Calu3 (cell line): ENCODE data around the gene SEMA3C. TPM values are rescaled to one million over a fixed set of nuclear protein-coding genes. Genes with fewer than 3 reads are reported as not detected.

ENCODE experiments used
- BruUV-seq: library from RNA; stranded (reverse); fragments of 400-500 nt; replicated peaks from 2 replicates; lab custom pipeline; 2021; lab: Mats Ljungman, UMichigan
- CTCF ChIA-PET: fragments of 300-600 bp; sonication (Branson Sonifier 250); formaldehyde crosslinking; loops from one replicate; lab custom pipeline; 2022; ENCODE audit warnings: antibody characterized with exemption; lab: Charles Lee
- DNase-seq: peaks from one replicate; pipeline ENCODE4 v3.0.0; 2022
- H3K27ac Mint-ChIP-seq: one replicate; pipeline ENCODE4 v1.8.0; 2022; ENCODE audit warnings: mixed read lengths; ENCODE audit not compliant: unreplicated experiment
- H3K27me3 Mint-ChIP-seq: one replicate; pipeline ENCODE4 v1.8.0; 2022; ENCODE audit warnings: mixed read lengths; ENCODE audit not compliant: unreplicated experiment
- H3K36me3 Mint-ChIP-seq: one replicate; pipeline ENCODE4 v1.8.0; 2022; ENCODE audit warnings: mild to moderate bottlenecking, moderate library complexity, mixed read lengths; ENCODE audit not compliant: insufficient read depth, unreplicated experiment
- H3K4me1 Mint-ChIP-seq: one replicate; pipeline ENCODE4 v1.8.0; 2022; ENCODE audit warnings: mild to moderate bottlenecking, low read depth, mixed read lengths; ENCODE audit not compliant: unreplicated experiment
- H3K4me3 Mint-ChIP-seq: one replicate; pipeline ENCODE4 v1.8.0; 2022; ENCODE audit warnings: mild to moderate bottlenecking, low read depth, moderate library complexity, mixed read lengths; ENCODE audit not compliant: unreplicated experiment
- H3K9me3 Mint-ChIP-seq: one replicate; pipeline ENCODE4 v1.8.0; 2022; ENCODE audit warnings: low read depth, mixed read lengths; ENCODE audit not compliant: unreplicated experiment
- intact Hi-C: fragments of 100-400 bp; cut with micrococcal nuclease; formaldehyde crosslinking; loops from one replicate; pipeline ENCODE4 v1.10.0; 2022; ENCODE audit not compliant: unreplicated experiment
- total RNA-seq: library from RNA; stranded (reverse); gene quantifications from 2 replicates; pipeline ENCODE4 v1.2.3, GENCODE V29; 2022
- TF ChIP-seq, protein P1 (sequence below): fragments of 200-600 bp; IDR thresholded peaks from one replicate; pipeline ENCODE4 v1.8.0; 2022; ENCODE audit warnings: antibody characterized with exemption; ENCODE audit not compliant: unreplicated experiment

The SEMA3C gene
- total RNA-seq, 1 experiment from 2014 or later, result 67.7 TPM

DNA sequence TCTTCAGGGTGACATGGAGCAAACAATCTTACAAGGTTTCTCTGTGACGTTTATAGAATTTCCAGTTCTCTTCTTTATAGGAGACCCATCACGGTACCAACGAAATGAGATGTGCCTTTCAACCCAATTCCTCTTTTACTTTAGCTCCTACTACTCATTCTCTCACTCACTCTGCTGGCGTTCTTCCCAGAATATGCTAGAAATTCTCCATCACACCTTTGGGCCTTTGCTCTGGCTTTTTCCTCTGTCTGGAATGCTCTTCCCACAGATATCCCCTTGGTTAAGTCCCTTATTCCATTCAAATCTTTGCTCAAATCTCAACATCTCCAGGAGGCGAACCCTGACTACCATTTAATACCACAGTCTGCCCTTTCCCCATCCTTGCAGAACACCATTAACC is 39.0 kb downstream of the SEMA3C start:
- DNase-seq, result no peak
- TF ChIP-seq, protein P1, sequence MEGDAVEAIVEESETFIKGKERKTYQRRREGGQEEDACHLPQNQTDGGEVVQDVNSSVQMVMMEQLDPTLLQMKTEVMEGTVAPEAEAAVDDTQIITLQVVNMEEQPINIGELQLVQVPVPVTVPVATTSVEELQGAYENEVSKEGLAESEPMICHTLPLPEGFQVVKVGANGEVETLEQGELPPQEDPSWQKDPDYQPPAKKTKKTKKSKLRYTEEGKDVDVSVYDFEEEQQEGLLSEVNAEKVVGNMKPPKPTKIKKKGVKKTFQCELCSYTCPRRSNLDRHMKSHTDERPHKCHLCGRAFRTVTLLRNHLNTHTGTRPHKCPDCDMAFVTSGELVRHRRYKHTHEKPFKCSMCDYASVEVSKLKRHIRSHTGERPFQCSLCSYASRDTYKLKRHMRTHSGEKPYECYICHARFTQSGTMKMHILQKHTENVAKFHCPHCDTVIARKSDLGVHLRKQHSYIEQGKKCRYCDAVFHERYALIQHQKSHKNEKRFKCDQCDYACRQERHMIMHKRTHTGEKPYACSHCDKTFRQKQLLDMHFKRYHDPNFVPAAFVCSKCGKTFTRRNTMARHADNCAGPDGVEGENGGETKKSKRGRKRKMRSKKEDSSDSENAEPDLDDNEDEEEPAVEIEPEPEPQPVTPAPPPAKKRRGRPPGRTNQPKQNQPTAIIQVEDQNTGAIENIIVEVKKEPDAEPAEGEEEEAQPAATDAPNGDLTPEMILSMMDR, result no peak
- Mint-ChIP-seq H3K27ac (no peak overlapping the region), H3K4me3 (no peak overlapping the region), H3K27me3 (no peaks in the 10 kb centered on the region), H3K4me1 (peaks cover 27% of the 10 kb centered on the region), H3K9me3 (no peaks in the 10 kb centered on the region), H3K36me3 (no peaks in the 10 kb centered on the region)
- no TSS peak for BruUV-seq
- intact Hi-C loops, result no loop called here
- CTCF ChIA-PET, result no interaction called here

DNA sequence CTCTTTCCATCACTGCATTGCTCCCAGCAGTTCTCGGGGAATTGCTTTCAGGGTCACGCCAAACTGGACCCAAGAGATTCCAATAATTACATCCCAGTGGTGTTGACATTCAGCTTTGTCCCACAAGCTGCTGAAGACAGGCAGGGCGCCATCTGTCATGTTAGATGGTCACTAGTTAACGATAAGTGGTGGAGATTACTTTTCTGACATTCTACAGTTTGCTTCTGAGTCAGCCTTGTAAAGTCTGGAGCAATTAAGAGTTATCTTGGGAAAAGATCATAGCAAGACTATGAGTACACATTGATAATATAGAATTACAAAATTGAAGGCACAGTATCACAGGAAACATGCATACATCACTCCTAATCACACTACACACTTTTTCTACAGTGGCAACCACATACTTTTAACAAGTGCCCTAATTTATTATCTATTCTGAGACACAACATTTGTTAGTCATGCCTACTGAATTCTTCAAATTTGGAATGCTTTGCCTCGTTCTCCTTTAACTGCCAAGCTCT is 41.9 kb downstream of the SEMA3C start:
- intact Hi-C loops, result no loop called here
- BruUV-seq, result no TSS peak
- CTCF ChIA-PET, result no interaction called here
- H3K27ac Mint-ChIP-seq, result no peak overlapping the region
- no peaks in the 10 kb centered on the region for H3K27me3 Mint-ChIP-seq
- peaks cover 17% of the 10 kb centered on the region for H3K4me1 Mint-ChIP-seq
- H3K36me3 Mint-ChIP-seq, result no peaks in the 10 kb centered on the region
- DNase-seq, result no peak
- H3K4me3 Mint-ChIP-seq, result no peak overlapping the region
- H3K9me3 Mint-ChIP-seq, result no peaks in the 10 kb centered on the region
- TF ChIP-seq, protein P1, result no peak

DNA sequence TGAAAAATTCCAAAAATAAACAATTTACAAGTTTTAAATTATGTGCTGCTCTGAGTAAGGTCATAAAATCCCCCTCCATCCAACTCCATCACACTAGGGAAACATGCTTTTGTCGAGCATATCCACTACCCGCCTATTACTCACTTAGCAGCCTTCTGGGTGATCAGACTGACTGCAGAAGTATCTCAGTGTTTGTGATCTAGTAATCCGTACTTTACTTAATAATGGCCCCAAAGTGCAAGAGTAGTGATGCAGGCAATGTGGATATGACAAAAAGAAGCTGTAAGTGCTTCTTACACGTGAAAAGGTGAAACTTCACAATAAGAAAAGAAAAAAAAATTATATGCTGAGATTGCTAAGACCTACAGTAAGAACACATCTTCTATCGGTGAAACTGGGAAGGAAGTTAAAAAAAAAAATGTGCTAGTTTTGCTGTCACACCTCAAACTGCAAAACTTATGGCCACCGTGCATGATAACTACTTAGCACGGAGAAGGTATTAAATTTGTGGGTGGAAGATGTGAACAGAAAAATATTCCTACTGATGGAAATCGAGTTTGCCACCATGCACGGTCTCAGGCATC is 43.2 kb downstream of the SEMA3C start:
- BruUV-seq, result no TSS peak
- intact Hi-C loops, result no loop called here
- TF ChIP-seq, protein P1, result no peak
- H3K9me3 Mint-ChIP-seq, result no peaks in the 10 kb centered on the region
- no peak for DNase-seq
- no peaks in the 10 kb centered on the region for H3K27me3 Mint-ChIP-seq
- H3K36me3 Mint-ChIP-seq, result no peaks in the 10 kb centered on the region
- CTCF ChIA-PET, result no interaction called here
- no peak overlapping the region for H3K4me3 Mint-ChIP-seq
- H3K4me1 Mint-ChIP-seq, result peaks cover 17% of the 10 kb centered on the region
- H3K27ac Mint-ChIP-seq, result no peak overlapping the region

DNA sequence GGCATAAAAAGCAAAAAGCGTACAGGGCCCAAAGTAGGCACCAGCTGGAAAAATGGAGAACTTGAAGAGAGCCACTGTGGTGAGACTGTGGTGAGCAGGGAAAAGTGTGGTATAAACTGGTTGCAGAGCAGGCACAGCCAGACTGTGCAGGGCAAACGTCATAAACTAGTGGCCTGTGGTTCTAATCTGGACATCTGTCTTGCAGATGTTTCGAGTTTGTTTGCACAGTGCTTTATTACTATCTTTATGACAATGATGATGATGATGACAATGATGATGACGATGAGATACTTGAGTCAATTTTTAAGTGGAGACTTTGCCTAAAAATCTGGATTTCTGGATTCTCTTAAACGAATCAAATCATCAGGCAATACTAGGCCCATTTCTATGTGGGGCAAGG is 45.7 kb downstream of the SEMA3C start:
- Mint-ChIP-seq H3K27me3 (no peaks in the 10 kb centered on the region), H3K4me1 (peaks cover 13% of the 10 kb centered on the region), H3K4me3 (no peak overlapping the region), H3K36me3 (no peaks in the 10 kb centered on the region), H3K9me3 (no peaks in the 10 kb centered on the region), H3K27ac (no peak overlapping the region)
- BruUV-seq, result no TSS peak
- TF ChIP-seq, protein P1, result no peak
- DNase-seq, result no peak
- CTCF ChIA-PET, result no interaction called here
- intact Hi-C loops, result no loop called here
